Small intestine (tissue), 7 donors: ENCODE data around the gene HUNK. TPM values are rescaled to one million over a fixed set of nuclear protein-coding genes. Genes with fewer than 3 reads are reported as not detected.

Experiments
- DNase-seq, 2 donors: peaks; one replicate each; pipeline versions ENCODE4 v3.0.0 to v3.0.0-alpha.2; 2013
- FAIRE-seq: peaks from 2 replicates; lab custom pipeline; 2012; peaks lifted over from hg19 to GRCh38; lab: Jason Lieb, UNC
- H3K27ac ChIP-seq, 3 donors: one replicate each; pipeline ENCODE4 v1.5.1; 2013; ENCODE audit warnings: low read length in 2 of 3, mild to moderate bottlenecking in 2 of 3, control low read depth in 1 of 3, inconsistent platforms in 1 of 3, low read depth in 1 of 3, moderate library complexity in 1 of 3
- H3K27me3 ChIP-seq, 3 donors: one replicate each; pipeline ENCODE4 v1.6.1; 2013; ENCODE audit warnings: low read length in 3 of 3, inconsistent platforms in 1 of 3; ENCODE audit not compliant: control insufficient read depth in 3 of 3, insufficient read depth in 3 of 3
- H3K36me3 ChIP-seq, 3 donors: one replicate each; pipeline ENCODE4 v1.6.1; 2013; ENCODE audit warnings: low read length in 3 of 3, inconsistent platforms in 1 of 3, low read depth in 1 of 3, mild to moderate bottlenecking in 1 of 3, moderate library complexity in 1 of 3; ENCODE audit not compliant: control insufficient read depth in 3 of 3, insufficient read depth in 2 of 3
- H3K4me1 ChIP-seq, 3 donors: one replicate each; pipeline ENCODE4 v1.6.1; 2013; ENCODE audit warnings: low read length in 2 of 3, inconsistent platforms in 1 of 3, low read depth in 1 of 3, mild to moderate bottlenecking in 1 of 3, moderate library complexity in 1 of 3; ENCODE audit not compliant: control insufficient read depth in 3 of 3, insufficient read depth in 2 of 3
- H3K4me3 ChIP-seq, 3 donors: one replicate each; pipeline ENCODE4 v1.5.1; 2013; ENCODE audit warnings: low read length in 3 of 3, control low read depth in 1 of 3, inconsistent platforms in 1 of 3, low read depth in 1 of 3, mild to moderate bottlenecking in 1 of 3, moderate library complexity in 1 of 3
- H3K9me3 ChIP-seq, 2 donors: one replicate each; pipeline ENCODE4 v1.6.1; 2013; ENCODE audit warnings: low read depth in 1 of 2, low read length in 1 of 2; ENCODE audit not compliant: control insufficient read depth in 2 of 2, insufficient read depth in 1 of 2
- WGBS, 3 donors: extraction: QIAGEN DNeasy Blood & Tissue Kit; methylation state at CpG; one replicate each; pipeline ENCODE4 v1.1.7; 2013; 5-methylcytosine and 5-hydroxymethylcytosine counted together
- polyA plus RNA-seq, 4 donors: library from polyadenylated mRNA; stranded (reverse) in 3 of 4; unstranded in 1 of 4; fragments of 200-250 nt in 3 of 4; fragments of 120-200 nt in 1 of 4; gene quantifications; one replicate each; pipeline versions ENCODE4 v1.2.1 to v1.2.3, GENCODE V29; 2013
- donor health status: healthy with polysubstance abuse.
- donor health status: control.
- donor health status: control.
- donor health status: Bipolar disorder and iron deficiency.
- donor health status: healthy.

The HUNK gene
- polyA plus RNA-seq, 4 donors, result 1.1 to 8.4 (median 2.3) TPM

- Histone ChIP-seq H3K36me3 (peaks cover 0 to 10% (median 0%) of the 10 kb centered on the region in 3 donors), H3K4me1 (peaks cover 0 to 21% (median 5%) of the 10 kb centered on the region in 3 donors), H3K27me3 (peaks cover 0 to 4% (median 0%) of the 10 kb centered on the region in 3 donors), H3K9me3 (no peaks in the 10 kb centered on the region), H3K4me3 (peak overlapping the region; percentile 52 to 81 (median 52)), H3K27ac (peak overlapping the region in 2 of 3 donors; percentile 74 to 75)
- 2% methylated on average over 45 to 77 of the region's 77 CpGs for WGBS, 3 donors
- FAIRE-seq, result no peak
- peak; percentile 38 to 87 for DNase-seq
Observed at GRCh38 chr21:31873696-31874599, 1.1 kb downstream of the HUNK start.

DNA sequence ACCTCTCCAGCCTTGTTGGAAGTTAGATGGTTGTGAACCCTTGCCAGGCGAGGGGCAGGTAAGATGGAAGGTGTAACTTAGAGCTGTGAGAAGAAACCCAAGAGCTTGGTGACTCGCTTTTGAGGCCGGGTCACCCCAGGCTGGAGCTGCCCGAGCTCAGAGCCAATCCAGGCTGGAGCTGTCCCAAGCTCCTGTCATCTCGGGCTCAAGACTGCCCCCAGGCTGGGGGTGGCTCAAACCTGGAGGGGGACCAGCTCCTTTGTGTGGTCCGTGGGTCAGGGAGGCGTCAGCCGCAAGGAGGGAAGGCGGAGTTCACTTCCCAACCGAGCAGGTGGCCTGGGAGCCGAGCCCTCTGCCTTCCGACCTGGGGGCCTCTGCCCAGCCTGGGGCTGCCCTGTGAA is 2.0 kb downstream of the HUNK start:
- peaks cover 0 to 21% (median 5%) of the 10 kb centered on the region in 3 donors for H3K4me1 ChIP-seq
- H3K9me3 ChIP-seq, result no peaks in the 10 kb centered on the region
- FAIRE-seq (no peak), DNase-seq (peak; percentile 21 to 62)
- WGBS, 3 donors, result 11 to 33% (median 17%) methylated on average over 11 to 12 of the region's 12 CpGs
- H3K27ac ChIP-seq, result peak overlapping the region in 2 of 3 donors; percentile 37 to 74
- peak overlapping the region in 2 of 3 donors; percentile 52 to 81 for H3K4me3 ChIP-seq
- H3K36me3 ChIP-seq, result peaks cover 0 to 13% (median 0%) of the 10 kb centered on the region in 3 donors
- H3K27me3 ChIP-seq, result peaks cover 0 to 4% (median 0%) of the 10 kb centered on the region in 3 donors

DNA sequence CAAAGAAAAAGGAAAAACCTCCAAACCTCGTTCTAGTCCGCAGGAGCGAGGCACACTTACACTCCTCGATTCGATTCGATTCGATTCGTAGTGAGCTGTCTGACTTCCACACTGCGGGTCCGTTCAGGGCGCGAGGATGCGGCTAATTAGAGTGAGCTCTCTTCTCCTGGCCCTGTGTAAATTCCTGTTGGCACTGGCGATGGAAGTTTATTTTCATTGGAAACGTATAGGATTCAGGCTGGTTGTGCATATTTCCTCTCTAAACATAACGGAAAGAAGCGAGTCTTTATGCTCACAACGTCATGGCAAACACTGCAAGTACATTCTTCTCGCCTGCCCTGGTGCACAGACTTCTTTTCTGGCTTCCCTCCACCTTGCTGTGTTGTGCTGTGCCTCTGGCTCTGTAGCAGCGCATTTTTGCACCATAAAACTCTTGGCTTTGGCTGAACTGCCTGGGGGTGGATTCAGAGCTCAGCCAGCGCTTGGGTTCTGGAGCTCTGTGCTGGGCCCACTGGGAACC is 2.7 kb downstream of the HUNK start:
- peaks cover 0 to 21% (median 5%) of the 10 kb centered on the region in 3 donors for H3K4me1 ChIP-seq
- H3K36me3 ChIP-seq, result peaks cover 0 to 16% (median 0%) of the 10 kb centered on the region in 3 donors
- peak overlapping the region in 2 of 3 donors; percentile 52 to 81 for H3K4me3 ChIP-seq
- no peak for FAIRE-seq
- H3K9me3 ChIP-seq, result no peaks in the 10 kb centered on the region
- H3K27me3 ChIP-seq, result peaks cover 0 to 4% (median 0%) of the 10 kb centered on the region in 3 donors
- H3K27ac ChIP-seq, result peak overlapping the region in 2 of 3 donors; percentile 29 to 74
- WGBS, 3 donors, result 23 to 58% (median 38%) methylated on average over 21 of the region's 21 CpGs
- peak in 1 of 2 donors; percentile 22 for DNase-seq

GRCh38 chr21:31877463-31877957 is 4.7 kb downstream of the HUNK start:
- Histone ChIP-seq H3K36me3 (peaks cover 0 to 18% (median 0%) of the 10 kb centered on the region in 3 donors), H3K9me3 (no peaks in the 10 kb centered on the region), H3K4me3 (no peak overlapping the region), H3K27me3 (peaks cover 0 to 4% (median 0%) of the 10 kb centered on the region in 3 donors), H3K4me1 (peaks cover 0 to 12% (median 0%) of the 10 kb centered on the region in 3 donors), H3K27ac (peak overlapping the region in 1 of 3 donors; percentile 4)
- 29 to 68% (median 42%) methylated on average over 5 of the region's 5 CpGs for WGBS, 3 donors
- DNase-seq (peak in 1 of 2 donors; percentile 52), FAIRE-seq (no peak)

GRCh38 chr21:31878831-31879230 is 6.0 kb downstream of the HUNK start:
- peaks cover 0 to 18% (median 0%) of the 10 kb centered on the region in 3 donors for H3K36me3 ChIP-seq
- peaks cover 0 to 4% (median 0%) of the 10 kb centered on the region in 3 donors for H3K27me3 ChIP-seq
- 17 to 47% (median 29%) methylated on average over 2 of the region's 2 CpGs for WGBS, 3 donors
- peaks cover 0 to 12% (median 0%) of the 10 kb centered on the region in 3 donors for H3K4me1 ChIP-seq
- no peak overlapping the region for H3K4me3 ChIP-seq
- FAIRE-seq (no peak), DNase-seq (no peak)
- H3K9me3 ChIP-seq, result no peaks in the 10 kb centered on the region
- no peak overlapping the region for H3K27ac ChIP-seq

GRCh38 chr21:31879241-31879650 is 6.4 kb downstream of the HUNK start:
- WGBS, 3 donors, result 12 to 50% (median 28%) methylated on average over 10 of the region's 10 CpGs
- FAIRE-seq, result no peak

GRCh38 chr21:31879911-31880310 is 7.1 kb downstream of the HUNK start:
- no peak overlapping the region for H3K27ac ChIP-seq
- 36 to 66% (median 41%) methylated on average over 7 of the region's 7 CpGs for WGBS, 3 donors
- FAIRE-seq, result no peak
- no peak overlapping the region for H3K4me3 ChIP-seq
- no peak for DNase-seq
- peaks cover 0 to 2% (median 0%) of the 10 kb centered on the region in 3 donors for H3K27me3 ChIP-seq
- H3K4me1 ChIP-seq, result peaks cover 0 to 8% (median 0%) of the 10 kb centered on the region in 3 donors
- no peaks in the 10 kb centered on the region for H3K9me3 ChIP-seq
- peaks cover 0 to 16% (median 0%) of the 10 kb centered on the region in 3 donors for H3K36me3 ChIP-seq

More at GRCh38 chr21:31879241-31879650, 6.4 kb downstream of the HUNK start:
- Histone ChIP-seq H3K27me3 (peaks cover 0 to 4% (median 0%) of the 10 kb centered on the region in 3 donors), H3K9me3 (no peaks in the 10 kb centered on the region), H3K27ac (no peak overlapping the region), H3K4me1 (peaks cover 0 to 12% (median 0%) of the 10 kb centered on the region in 3 donors), H3K36me3 (peaks cover 0 to 18% (median 0%) of the 10 kb centered on the region in 3 donors), H3K4me3 (no peak overlapping the region)
- peak in 1 of 2 donors; percentile 28 for DNase-seq

- FAIRE-seq, result no peak
- no peak overlapping the region for H3K4me3 ChIP-seq
- no peaks in the 10 kb centered on the region for H3K27me3 ChIP-seq
- H3K9me3 ChIP-seq, result no peaks in the 10 kb centered on the region
- H3K4me1 ChIP-seq, result peaks cover 0 to 4% (median 0%) of the 10 kb centered on the region in 3 donors
- DNase-seq, result no peak
- H3K36me3 ChIP-seq, result peaks cover 0 to 14% (median 0%) of the 10 kb centered on the region in 3 donors
- H3K27ac ChIP-seq, result no peak overlapping the region
- 61 to 76% (median 72%) methylated on average over 8 of the region's 8 CpGs for WGBS, 3 donors
Observed at GRCh38 chr21:31880816-31881215, 8.0 kb downstream of the HUNK start.
